ENCODE measurements around the gene LARP1.
"Not testable (repeated sequence)": the region's sequence is repeated elsewhere in the genome, so short reads cannot be mapped to it uniquely, and the experiment has no call there.

Gene LARP1

DNA sequence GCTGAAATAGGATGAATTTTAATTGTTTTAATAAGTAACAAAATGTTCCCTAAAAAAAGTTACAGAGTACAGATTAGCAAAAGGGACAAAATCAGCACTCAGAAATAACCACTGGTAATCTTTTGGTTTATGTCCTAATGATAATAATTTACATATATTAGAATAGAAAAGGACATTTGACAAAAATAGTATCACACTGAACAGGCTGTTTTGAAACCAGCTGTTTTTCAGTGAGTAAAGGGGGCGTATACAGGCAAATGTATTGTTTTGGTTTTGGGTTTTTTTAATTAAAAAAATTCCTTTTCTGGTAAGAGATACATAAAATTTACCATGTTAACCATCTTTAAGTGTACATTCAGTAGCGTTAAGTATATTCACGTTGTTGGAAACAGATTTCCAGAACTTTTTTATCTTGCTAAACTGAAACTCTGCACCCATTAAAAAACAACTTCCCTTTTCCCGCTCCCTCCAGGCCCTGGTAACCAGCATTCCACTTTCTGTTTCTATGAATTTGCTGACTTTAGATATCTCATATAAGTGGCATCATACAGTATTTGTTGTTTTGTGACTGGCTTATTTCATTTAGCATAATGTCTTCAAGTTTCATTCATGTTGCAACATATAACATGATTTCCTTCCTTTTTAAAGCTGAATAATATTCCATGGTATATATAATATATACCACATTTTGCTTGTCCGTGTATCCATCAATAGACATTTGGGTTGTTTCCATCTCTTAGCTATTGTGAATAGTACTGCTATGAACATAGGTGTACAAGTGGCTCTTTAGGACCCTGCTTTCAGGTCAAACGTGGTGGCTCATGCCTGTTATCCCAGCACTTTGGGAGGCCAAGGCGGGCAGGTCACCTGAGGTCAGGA is 20.6 kb upstream of the LARP1 start:
- no peak for DNase-seq (ENCODE audit: low read depth in 1 of 2, low spot score in 1 of 2)

DNA sequence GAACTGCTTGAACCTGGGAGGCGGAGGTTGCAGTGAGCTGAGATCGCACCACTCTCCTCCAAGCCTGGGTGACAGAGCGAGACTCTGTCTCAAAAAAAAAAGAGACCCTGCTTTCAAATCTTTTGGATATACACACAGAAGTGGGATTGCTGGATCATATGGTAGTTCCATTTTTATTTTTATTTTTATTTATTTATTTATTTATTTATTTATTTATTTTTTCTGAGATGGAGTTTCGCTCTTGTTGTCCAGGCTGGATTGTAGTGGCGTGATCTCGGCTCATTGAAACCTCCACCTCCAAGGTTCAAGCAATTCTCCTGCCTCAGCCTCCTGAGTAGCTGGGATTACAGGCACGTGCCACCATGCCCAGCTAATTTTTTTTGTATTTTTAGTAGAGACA is 19.8 kb upstream of the LARP1 start:
- not testable (repeated sequence) for DNase-seq (ENCODE audit: low read depth in 1 of 2, low spot score in 1 of 2)

DNA sequence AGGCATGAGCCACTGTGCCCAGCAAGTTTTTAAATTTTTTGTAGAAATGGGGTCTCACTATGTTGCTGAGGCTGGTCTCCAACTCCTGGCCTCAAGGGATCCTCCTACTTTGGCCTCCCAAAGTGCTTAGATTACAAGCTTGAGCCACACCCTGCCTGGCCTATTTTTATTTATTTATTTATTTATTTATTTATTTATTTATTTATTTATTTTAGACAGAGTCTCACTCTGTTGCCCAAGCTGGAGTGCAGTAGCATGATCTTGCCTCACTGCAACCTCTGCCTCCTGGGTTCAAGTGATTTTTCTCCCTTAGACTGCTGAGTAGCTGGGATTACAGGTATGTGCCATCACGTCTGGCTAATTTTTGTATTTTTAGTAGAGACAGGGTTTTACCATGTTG is 18.8 kb upstream of the LARP1 start:
- not testable (repeated sequence) for DNase-seq (ENCODE audit: low read depth in 1 of 2, low spot score in 1 of 2)

DNA sequence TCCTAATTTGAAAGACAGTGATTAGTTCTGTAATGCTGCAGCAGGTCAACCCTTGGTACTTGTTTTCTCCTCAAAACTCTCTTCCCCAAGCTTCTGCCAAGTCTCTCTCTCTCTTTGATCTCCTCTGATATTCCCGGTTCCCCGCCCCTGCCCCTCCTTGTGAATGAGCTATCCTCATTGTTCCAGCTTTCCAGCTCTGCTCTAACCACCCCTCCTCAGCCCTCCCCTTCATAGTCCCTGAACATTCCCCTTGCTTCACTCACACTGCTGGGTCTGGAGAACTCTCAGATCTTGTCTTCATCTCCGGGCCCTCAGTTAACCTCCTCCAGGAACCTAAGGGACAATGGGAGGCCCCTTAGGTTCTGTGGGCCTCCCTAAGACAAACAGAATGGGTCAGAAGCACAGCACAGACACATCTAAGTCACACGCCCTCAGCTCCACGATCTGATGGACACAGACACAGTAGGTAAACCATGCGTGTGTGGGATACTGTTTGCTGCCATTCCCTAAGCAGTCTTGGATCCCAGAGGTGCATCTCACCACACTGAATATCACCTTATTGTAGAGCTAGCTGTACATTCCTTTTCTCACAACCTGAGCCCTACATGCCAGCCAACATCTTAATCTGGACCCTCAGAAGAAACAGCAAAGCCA is 17.4 kb upstream of the LARP1 start:
- no peak for DNase-seq (ENCODE audit: low read depth in 1 of 2, low spot score in 1 of 2)

DNA sequence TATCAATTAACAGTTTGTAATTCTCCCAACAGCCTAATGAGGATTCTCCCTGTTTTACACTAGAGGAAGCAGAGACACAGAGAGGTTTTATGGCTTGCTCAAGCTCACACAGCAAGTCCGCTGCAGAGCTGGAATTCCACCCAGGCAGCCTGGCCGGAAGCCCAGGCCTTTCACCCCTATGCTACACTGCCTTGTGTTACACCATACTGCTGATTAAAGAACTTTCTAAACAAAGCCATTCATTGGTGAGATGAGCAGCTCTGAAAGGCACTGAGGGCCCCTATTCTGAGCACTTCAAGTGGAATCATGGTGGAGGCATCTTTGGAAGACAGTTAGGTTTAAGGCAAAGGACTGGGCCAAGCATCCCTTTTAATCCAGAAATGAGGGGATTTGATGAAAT is 14.7 kb upstream of the LARP1 start:
- DNase-seq (ENCODE audit: low read depth in 1 of 2, low spot score in 1 of 2) = no peak

DNA sequence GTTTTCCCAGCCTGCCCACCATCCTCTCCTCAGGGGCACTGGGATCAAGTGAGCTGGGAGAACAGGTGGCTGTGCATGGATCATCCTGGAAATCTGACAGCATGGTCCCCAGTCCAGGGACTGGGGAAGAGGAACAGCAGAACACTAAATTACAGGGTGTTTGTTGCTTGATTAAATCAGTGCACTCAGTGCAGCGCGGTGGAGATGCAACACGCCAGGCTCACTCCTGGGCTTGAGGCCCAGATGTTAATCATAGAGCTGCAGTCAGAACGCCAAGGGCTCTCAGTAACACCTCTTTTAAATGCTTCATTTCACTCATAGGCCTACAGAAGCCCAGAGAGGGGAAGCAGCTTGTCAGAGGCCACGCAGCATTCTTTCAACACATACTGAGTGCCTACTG is 14.2 kb upstream of the LARP1 start:
- no peak for DNase-seq (ENCODE audit: low read depth in 1 of 2, low spot score in 1 of 2)

DNA sequence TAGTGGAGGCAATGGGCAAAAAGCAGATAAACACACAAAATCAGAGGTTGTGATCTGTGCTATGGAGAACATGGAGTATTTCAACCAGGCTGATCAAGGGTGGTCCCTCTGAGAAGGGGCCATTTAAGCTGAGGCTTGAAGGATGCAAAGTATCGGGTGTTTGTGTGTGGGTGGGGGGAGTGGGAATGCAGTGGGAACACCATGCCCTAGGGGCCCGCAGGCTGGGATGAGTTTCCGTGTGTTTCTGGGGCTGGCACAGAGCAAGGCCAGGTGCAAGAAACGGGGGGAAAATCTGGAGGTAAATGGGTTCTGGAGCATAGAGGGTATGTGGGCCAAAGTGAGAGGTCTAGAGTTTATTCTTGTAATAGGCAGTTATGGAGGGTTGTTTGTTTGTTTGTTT is 13.8 kb upstream of the LARP1 start:
- DNase-seq (ENCODE audit: low read depth in 1 of 2, low spot score in 1 of 2) = no peak

DNA sequence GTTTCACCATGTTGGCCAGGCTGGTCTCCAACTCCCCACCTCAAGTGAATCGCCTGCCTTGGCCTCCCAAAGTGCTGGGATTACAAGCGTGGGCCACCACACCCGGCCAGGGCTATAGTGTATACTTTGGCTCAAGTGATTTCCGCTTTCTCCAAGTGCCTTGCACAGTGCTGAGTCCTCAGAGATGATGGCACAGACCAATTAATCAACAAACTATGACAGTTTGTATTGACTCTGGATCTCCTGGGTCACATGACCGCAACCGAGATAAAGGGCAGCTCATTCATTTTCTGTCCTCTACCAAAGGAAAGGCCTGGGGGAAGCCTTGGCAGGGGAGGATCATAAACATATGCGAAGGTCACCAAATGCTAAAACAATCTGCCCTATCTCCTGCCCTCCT is 11.4 kb upstream of the LARP1 start:
- DNase-seq (ENCODE audit: low read depth in 1 of 2, low spot score in 1 of 2) = no peak

DNA sequence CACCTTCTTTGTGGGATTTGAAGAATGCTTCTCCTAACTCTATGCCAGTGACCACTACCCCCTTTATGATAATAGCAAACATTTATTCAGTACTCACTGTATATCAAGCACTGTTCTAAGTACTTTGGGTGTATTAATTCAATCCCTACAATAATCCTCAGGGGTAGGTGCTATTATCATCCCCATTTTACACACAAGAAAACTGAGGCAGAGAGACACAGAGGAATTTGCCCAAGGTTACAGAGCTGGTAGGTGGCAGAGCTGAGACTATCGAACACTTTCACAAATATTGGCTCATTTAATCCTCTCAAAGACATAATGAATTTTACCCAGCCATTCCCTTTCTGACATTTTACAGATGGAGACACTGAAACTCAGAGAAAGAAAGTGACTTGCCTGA is 9.8 kb upstream of the LARP1 start:
- DNase-seq (ENCODE audit: low read depth in 1 of 2, low spot score in 1 of 2) = no peak

DNA sequence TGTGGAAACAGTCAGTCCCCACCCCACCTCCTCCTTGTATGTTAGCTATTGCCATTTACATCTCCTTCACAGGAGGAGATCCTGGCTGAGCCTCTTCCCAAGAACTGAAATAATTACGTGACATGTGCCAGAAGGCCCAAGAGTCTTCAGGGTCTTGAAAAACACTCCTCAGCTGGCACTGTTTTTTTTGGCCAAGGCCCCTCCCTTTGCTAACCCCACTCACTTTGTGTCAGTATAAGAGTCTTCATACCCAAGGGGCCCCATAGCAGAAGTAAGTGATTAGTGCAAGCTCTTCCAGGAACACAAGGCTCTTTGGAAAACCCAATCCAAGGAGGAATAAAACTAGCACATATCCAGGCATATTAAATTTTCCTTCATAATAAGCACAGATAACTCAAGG is 5.7 kb upstream of the LARP1 start:
- DNase-seq (ENCODE audit: low read depth in 1 of 2, low spot score in 1 of 2) = no peak

DNA sequence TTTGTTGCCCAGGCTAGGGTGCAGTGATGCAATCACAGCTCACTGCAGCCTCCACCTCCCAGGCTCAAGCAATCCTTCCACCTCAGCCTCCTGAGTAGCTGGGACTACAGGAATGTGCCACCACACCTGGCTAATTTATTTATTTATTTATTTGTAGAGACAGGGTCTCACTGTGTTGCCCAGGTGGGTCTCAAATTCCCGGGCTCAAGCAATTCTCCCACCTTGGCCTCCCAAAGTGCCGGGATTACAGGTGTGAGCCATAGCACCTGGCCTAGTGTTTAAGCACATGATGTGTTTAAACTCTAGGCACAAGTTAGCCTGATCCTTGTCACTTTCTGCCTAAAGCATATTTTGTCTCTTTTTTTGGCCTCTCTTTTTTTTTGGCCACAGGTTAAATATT is 4.5 kb upstream of the LARP1 start:
- not testable (repeated sequence) for DNase-seq (ENCODE audit: low read depth in 1 of 2, low spot score in 1 of 2)

DNA sequence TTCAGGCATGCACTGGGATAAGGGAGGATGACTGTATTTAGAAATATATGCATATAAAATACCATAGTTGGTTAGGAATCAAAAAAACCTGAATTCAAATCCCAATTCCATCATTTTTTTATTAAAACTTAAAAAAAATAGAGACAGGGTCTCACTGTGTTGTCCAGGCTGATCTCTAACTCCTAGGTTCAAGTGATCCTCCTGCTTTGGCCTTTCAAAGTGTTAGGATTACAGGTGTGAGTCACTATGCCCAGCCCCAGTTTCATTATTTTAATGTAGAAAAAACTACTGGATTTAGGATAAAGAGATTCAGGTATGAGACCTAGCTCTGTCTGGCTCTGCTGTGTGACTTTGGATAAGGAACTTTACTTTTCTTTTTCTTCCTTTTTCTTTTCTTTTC is 3.3 kb upstream of the LARP1 start:
- DNase-seq (ENCODE audit: low read depth in 1 of 2, low spot score in 1 of 2) = no peak

DNA sequence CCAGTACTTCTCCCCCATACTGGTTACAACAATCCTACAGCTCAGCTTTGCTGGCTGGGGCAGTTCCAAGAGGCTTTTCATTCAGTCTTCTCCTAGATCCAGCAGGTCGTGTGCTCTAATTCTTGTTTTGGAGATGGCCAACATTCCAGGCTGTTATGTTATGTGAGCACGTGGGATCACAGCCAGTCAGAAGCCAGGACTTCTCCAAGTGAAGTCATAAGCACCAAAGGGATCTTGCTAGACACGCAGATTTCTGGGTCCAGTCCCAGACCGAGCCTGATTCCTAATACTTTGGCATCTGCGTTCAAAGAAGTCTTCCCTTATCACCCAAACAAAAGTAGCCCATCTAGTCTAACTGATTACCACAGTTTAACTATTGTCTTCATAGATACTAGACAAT is 1.4 kb upstream of the LARP1 start:
- no peak for DNase-seq (ENCODE audit: low read depth in 1 of 2, low spot score in 1 of 2)

DNA sequence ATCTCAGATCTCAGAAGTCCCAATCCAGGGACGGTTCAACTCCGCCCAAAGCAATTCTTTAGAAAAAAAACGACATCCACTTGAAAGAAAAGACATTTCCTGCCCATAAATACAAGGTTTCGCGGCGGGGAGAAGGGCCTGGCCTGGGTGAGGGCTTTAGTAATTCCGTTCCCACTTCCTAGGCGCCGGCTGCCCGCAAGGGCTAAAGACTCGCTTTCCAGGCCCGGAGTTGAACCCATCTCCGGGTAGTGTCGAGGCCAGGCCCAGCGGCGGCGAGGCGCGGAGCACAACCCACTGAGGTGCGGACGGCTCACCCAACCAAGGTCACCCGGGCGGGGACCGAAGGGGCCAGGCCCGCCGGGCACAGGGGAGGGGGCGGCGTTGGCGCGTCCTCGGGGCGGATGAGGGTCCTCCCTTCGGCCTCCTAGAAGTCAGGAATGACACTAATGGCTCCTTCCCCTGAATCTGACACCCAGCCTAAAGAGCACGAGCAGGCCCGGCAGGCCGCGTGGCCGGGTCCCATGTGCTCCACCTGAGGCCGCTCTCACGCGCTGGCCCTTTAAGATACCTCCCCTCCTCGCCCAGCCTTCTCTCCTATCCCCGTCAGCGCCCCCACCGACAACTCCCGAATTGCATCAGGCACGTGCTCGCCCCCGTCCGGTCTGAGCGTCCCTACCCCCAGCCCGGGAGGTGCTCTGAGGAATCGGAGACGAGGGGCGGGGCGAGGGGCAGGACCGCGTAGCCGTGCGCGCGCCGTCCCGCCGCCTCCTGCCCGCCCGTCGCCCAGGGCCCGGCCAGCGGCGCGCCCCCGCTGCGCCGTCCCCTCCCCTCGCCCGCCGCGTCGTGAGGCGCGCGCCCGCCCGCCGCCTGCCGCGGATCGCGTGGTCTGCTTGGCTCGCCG is 467 bp upstream of the LARP1 start:
- peak; percentile 98 to 99 for DNase-seq (ENCODE audit: low read depth in 1 of 2, low spot score in 1 of 2)

DNA sequence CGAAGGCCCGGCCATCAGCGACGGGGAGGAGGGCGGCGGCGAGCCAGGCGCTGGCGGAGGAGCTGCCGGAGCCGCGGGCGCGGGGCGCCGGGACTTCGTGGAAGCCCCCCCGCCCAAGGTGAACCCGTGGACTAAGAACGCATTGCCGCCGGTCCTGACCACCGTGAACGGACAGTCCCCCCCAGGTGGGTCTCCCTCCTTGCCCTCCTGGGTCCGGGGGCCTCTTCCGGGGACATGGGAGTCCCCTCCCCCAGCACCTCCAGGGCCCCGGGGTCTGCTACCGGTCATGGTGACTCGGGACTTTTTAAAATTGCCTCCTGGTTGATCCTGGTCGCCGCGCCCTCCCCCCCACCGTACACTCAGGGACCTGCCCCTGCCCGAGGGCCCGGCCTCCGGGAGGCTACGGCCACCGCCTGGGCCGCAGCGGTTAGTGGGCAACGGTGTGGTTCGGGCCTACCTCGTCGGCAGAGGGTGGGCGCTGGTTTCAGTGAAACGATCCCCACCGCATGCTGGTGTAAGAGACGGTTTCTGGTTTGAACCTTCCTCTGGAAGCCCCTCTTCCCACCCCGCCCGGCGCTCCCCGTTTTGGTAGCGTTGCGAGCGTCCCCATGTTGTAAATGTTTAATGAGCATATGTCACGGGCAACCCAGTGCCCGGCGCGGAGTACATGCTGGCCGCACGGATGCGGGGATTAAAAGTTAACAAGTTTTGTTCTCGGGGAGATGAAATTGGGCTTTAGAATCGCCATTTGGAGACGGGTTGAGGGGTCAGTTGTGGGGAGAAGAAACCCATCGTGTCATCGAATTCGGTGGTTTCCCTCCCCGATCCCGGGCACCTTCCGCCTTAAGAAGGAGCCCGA is 1.1 kb downstream of the LARP1 start:
- DNase-seq (ENCODE audit: low read depth in 1 of 2, low spot score in 1 of 2) = peak; percentile 18 to 37

DNA sequence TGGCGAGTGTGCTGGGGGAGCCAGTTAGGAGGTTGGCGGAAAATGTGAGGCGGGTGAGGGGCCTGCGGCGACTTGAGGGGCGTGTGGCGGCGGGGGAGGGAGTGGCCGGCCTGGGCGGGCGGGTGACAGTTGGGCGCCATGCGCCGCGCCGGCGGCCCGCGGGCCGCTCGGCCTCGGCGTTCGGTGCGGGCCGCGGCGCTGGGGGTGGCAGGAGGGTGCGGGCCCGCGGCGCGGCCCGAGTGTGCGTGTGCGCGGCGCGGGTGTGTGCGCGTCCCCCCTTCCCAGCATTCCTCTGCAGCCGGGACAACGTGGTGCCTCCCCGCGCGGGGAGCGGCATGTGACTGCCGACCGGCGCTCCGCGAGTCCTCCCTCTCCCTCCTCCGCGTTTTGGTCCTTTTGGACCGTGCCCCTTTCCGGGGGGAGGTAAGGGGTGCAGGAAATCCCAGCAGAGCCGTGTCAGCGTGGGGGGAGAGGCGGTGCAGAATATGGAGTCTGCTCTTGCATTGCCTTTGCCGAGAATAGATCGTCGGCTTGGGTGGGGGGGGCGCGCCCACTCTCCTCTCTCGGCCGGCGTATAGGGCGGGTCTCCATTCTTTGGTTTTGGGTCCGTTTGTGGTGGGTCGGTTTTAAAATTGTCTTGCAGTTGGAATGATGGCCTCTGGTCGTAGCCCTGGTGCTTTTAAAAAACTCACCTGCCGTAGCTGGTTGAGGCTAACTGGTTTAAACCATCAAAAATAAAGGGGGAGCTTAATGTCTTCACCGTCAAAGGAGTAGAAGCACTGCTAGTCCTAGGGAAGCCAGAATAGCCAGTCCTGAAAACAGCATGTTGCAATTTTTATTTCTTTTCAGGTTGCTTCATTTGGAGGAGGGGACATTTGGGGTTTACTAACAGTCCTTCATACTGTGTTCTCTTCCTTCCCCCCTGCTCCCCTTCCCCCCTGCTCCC is 2.0 kb downstream of the LARP1 start:
- peak; percentile 19 to 40 for DNase-seq (ENCODE audit: low read depth in 1 of 2, low spot score in 1 of 2)

DNA sequence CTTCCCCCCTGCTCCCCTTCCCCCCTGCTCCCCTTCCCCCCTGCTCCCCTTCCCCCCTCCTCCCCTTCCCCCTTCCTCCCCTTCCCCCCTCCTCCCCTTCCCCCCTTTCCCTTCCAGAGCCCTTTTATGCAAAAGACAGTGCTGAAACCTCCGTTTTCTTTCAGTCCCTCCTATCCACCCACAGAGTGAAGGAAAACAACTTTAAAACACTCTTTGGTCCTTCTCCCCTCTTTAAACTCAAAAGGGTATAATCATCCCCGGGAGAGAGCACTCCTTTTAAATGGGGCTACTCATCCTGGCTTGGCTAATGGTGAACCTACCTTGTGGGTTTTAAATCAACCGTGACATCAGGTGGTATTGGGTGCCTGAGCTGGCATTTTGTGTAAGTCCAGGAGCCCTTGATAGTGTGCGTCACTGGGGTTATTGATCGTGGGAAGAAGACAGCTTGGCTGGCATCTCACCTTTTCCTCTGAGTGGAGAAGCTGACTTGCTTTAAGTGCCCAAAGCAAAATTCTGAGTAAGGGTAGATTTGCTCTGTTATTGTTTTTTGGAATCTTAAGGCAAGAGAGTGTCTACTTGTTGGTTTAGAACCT is 2.7 kb downstream of the LARP1 start:
- DNase-seq (ENCODE audit: low read depth in 1 of 2, low spot score in 1 of 2) = peak in 1 of 2 donors; percentile 13

DNA sequence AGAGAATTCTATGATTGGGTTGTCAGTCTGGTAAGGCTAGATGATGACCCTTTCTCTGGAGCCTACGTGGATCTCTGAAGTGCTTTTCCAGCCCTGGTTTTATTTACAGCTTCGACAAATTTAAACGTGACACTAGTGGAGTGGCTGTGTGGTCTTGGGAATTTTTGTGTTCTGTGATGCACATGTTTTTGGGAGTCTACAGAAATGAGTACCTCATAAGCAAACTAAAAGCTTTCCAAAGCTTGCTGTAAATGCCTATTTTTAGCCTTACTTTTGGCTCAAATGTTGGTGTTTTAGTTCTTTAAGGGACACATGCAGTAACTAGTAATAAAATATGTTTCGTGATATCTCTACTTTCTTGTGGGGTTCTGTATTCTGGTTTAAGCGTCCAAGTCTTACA is 3.3 kb downstream of the LARP1 start:
- no peak for DNase-seq (ENCODE audit: low read depth in 1 of 2, low spot score in 1 of 2)

DNA sequence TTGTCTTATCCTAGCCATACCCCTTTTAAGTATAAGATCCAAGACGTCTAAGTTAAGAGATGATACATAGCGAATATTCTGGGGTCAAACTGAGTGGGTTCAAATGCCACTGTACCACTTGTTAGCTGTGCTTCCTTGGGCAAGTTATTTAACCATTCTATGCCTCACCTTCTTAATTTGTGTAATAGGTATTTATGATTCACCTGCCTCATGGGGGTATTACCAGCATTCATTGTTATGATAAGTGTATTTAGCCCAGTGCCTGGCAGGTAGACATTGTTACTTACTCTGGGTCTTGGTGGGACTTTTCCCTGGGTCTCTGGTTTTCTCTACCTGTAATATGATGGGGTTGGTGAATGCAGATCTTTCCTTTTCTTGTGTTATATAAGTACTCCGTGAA is 3.8 kb downstream of the LARP1 start:
- DNase-seq (ENCODE audit: low read depth in 1 of 2, low spot score in 1 of 2) = no peak

Data from stimulated activated CD4-positive, alpha-beta T cell treated with anti-CD3 and anti-CD28 coated beads, Interleukin-15, amount 100 ng/mL, for 1 hour (primary cell).